Kidney tubule cell (primary cell): Measurements from ENCODE around the gene BGN.
A peak's percentile ranks its signal among the peaks of the same experiment; 100 is the strongest.

ENCODE experiments used
- DNase-seq: peaks from one replicate; pipeline ENCODE4 v3.0.0-alpha.2; 2018; ENCODE audit warnings: low spot score

Gene BGN

DNA sequence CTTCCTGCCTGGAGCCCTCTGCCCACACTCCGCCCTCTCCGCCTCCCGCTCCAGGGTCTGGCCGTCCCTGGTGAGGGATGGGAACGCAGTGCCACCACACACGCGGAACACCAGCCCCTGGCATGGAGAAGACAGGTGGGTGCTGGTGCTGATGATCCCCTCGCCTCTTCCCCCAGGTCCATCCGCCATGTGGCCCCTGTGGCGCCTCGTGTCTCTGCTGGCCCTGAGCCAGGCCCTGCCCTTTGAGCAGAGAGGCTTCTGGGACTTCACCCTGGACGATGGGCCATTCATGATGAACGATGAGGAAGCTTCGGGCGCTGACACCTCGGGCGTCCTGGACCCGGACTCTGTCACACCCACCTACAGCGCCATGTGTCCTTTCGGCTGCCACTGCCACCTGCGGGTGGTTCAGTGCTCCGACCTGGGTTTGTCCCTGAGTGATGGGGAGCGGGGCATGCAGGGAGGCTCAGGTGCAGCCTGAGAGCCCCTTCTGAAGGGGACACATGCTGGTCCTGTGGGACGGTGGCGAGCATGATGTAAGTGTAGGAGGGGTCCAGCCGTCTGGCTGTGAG is 9.8 kb downstream of the BGN start:
- DNase-seq: no peak

DNA sequence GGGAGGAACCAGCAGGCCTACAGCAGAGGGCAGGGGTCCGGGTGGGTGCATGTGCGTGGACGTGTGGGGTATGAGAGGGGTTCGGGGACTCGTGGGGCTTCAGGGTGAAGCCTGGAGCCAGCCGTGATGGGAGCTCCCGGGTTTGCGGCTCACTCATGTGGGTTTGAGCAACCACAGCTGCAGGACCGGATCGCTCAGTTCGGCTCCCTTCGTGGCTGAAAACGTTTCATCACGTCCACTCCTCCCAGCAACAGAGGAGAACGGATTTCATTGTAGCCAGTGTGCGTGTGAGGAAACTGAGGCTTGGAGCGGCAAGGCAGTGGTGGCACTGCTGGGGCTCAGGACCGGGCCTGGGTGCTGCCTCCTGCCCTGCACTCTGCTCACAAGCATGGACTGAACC is 10.6 kb downstream of the BGN start:
- no peak for DNase-seq

DNA sequence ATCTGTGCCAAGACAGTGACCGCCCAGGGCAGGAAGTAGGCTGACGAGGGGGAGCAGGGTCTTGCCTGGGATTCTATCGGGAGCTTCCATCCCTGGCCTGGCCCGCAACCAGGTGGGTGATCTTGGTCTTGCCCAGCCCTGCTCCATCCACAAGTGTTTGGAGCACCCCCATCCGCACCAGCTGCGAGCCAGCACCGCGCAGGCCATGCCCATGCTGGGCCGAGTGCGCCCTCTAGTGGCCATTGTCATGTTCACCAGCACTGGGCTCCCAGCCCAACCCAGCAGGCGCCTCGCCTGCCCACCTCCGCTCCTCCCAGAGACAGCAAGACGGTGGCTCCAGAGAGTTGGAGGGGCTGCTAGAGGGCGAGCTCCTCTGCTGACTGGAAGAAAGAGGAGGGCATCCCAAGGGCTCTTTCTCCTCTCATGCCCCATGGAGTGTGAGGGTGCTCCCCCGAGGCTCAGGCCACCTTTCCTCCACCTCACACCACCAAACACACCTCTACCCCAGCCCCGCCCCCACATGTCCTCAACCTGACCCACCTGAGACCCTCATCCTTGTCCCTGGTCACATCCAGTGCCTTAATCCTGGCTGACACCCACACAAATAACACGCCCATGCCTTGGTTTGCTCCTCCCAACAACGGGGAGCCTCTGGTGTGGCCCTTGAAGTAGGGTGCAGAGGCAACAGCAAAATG is 12.9 kb downstream of the BGN start:
- peak; percentile 63 for DNase-seq

DNA sequence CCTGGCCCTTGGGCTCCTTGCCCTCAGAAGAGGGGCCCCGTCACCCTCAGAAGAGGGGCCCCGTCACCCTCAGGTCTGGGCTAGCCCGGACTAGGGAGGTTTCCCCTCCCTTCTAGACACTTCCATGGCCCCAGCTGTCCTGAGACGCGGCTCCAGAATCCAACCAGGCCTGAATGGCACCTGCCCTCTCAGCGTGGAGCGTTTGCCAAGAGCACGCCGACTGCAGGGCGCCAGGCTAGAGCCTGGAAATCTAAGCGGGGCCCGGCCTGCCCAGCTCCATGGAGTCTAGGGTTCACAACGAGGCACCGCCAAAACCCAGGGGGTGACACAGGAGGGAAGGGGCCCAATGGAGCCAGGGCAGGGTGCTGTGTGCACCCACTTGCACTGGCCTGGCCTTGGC is 14.8 kb downstream of the BGN start:
- DNase-seq: no peak

DNA sequence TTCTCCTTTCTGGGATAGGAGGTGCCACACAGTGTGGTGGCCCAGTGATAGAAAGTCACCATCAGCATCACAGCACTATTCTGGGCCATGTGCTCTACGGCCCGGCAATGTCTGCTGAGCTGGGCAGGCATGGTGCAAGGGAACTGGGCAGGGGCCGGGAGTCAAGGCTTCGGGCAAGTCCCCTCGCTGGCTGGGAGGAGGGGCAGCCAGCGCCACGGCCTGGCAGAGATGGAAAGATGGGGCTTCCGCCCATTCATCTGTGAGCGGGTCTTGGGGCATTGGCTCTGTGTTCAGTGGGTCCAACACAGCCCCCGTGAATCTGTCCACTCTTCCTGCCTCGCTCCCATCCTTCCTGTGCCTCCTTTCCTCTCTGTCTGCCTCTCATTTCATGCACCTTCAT is 15.6 kb downstream of the BGN start:
- no peak for DNase-seq

DNA sequence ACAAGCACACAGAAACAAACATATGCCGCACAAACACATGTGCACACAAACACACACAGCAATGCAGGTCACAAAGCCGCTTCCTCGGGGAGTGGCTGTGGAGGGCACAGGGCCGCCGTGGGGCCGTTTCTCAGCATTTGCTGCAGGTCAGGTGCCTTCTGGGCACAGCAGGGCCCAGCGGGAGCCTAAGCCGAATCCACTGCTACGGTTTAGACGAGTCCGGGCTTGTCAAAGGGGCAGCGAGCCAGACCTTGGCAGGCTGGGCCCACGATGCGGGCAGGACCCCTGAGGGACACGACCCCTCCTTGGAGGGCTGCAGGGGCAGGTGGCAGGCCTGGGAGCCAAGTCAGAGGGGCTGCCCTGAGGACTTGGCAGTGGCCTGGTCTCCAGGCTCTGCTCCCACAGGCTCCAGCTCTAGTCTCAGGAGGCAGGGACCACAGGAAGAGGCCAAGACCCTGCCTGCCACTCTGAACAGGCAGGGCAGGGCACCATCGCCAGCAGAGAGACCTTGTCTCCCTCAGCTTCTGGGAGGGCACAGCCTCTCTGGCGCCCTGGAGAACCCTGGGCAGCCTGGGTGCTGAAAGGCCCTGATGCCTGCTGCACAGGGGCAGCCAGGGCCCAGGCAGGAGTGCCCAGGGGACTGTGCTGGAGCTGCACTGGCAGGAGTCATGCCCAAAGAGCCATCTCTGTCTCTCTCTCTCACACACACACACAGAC is 17.2 kb downstream of the BGN start:
- no peak for DNase-seq

DNA sequence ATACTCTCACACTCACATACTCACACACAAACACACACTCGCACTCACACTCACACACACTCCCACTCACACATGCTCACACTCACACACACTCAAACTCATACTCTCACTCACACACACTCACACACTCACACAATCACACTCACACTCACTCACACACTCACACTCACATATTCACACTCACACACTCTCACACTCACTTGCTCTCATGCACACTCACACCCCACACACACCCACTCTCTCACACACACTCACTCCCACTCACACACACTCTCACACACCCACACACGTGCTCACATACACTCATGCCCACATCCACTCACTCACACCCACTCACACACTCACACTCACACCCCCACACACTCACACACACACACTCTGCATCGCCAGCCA is 17.7 kb downstream of the BGN start:
- DNase-seq: no peak

DNA sequence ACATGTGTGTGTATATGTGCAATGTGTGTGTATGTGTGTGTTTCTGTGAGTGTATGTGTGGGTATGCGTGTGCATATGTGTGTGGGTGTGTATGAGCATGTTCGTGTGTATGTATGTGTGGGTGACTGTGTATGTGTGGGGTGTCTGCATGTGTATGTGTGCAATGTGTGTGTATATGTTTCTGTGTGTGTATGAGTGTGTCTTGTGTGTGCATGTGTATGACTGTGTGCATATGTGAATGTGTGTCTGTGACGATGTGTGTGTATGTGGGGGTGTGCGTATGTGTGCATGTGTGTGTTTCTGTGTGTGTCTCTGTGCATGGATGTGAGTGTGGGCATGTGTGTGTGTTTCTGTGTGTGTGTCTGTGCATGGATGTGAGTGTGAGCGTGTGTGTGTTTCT is 18.5 kb downstream of the BGN start:
- no peak for DNase-seq

DNA sequence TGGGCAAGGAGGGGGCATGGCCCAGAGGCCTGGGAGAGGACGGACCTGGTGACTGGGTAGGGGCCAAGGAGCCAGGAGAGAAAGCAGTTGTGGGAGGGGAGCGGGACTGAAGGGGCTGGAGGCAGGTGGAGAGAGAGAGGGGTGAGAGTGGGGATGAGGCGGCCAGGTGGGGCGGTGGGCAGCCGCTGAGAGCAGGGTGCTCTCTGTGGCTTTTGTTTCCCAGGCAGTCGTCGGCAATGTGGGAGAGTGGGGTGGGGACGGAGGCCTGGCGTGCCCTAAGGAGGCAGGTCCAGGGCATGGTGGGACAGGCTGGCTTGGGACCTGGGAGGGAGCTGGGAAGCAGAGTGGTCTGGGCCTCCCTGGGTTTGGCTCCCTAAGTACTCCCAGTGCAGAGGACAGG is 19.5 kb downstream of the BGN start:
- no peak for DNase-seq

DNA sequence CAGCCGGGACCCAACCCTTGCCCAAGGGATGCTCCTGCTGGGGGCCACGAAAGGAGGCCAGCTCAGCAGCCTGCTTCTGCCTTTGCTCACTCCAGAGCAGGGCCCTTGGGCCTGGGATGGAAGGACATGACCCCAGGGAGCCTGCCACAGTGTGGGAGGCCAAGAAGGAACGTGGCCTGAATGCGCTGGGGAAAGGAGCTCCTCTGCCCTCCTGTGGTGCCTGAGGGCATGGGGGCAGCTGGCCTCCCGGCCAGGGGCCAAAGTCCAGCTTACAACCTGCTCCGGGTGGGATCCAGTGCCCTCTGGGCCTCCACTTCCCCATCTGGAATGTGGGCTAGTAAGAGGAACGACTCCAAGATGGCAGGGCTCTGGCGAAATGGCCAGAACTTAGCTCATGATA is 20.7 kb downstream of the BGN start:
- DNase-seq: no peak

DNA sequence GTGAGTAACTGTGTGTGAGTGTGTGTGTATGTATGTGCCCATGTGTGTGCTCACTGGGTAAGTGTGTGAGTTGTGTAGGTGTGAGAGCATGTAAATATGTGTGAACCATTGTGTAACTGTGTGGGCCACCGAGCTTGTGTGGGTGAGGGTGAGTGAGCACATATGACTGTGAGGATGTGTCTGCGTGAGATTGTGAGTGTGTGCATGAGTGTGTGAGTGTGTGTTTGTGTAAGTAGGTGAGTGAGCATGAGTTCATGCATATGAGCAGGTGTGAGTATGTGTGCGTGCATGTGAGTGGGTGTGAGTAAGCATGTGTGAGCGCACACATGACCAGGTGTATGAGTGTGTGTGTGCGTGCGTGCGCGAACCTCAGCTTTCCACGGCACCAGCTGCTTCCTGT is 21.3 kb downstream of the BGN start:
- no peak for DNase-seq

DNA sequence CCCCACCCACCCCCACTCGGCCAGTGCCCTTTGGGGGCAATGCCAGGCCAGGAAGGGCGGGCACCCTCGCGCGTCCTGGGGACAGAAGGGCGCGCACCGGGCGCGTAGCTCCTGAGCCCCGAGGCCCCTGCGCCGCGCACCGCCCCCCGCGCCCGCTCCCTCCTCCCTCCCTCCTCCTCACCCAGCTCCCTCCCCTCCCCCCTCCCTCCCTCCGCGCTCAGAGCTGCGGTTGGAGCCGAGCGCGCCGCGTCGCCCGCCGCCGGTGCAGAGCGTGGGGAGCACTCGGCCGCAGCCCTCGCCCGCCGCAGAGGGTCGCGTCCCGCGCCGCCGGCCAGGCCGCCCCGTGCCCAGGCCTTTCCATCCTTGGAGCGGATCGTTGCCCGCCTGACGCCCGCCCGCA is 22.6 kb downstream of the BGN start, which contains the start of gene ATP2B3:
TSS of gene ATP2B3 (plus strand) at position 220 of the 400 bp plus-strand sequence. CDS start 18,606 bp downstream, outside the sequence.
- no peak for DNase-seq

DNA sequence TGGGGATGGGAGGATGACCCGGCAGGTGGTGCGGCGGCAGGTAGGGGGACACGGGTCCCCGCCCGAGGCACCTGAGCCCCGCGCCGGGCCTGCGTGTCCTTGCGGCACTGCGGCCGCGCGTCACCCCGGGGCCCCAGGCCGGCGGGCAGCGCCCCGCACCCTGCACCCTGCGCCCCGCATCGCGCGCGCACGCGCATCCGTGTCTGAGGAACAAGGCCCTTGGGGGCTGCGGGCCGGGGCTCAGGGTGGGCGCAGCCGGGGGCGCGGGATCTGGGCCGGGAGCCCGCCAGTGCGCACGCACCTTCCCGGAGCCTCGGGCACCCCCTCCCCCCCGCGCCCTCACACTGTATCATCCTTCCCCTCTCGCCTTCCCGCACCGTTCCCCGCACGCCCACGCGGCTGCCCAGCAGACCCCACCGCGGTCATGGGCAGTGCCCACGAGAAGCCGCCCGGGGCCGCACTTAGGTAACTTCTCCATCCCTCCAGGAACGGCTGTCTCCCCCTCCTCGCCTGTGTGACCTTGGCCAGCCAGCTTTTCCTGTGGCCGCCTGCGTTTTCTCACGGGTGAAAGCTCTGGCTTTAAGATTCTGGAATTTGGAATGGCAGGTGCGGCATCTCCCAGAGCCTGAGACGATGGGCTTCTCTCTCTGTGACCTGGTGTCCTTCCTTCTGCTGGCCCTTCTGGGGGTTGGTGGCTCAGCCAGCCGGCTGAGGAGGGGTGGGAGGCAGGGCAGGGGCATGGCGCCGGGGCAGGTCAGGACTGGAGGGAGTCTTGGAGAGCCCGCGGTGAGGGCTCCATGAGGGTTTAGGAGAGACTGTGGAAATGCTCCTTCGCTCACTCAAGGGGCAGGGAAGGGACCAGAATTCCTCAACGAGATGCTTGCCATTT is 23.4 kb downstream of the BGN start:
- no peak for DNase-seq

DNA sequence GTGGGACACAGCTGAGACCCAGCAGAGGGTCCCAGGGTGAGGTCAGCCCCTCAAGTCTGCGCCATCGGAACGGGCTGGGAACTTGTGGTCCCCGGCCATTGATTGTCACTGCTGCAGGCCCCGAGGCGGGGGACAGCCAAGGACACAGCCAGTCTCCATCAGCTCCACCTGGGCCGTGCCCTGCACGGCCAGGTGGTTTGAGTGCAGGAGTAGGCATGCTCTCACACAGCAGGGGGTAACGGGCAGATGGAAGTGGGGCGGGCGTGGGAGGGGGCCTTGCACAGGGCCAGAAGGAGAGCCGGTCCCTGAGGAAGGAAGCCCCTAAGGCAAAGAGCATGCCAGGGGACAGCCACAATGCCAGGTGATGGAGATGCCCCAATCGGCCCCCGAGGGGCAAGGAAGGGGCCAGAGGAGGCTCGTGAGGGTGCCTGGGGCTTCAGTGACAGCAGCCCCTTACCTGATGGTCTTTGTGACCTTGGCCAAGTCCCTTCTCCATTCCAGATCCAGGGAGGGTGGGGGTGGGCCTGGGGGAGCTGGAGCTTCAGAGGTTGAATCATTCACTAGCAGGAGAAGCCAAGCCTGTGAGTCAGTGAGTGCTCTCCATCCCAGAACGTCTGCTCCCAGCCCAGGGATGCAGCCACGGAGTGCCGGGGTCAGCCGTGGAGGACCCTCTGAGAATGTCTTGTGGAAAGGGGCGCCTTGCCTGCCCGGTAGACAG is 24.9 kb downstream of the BGN start:
- DNase-seq: peak; percentile 34

DNA sequence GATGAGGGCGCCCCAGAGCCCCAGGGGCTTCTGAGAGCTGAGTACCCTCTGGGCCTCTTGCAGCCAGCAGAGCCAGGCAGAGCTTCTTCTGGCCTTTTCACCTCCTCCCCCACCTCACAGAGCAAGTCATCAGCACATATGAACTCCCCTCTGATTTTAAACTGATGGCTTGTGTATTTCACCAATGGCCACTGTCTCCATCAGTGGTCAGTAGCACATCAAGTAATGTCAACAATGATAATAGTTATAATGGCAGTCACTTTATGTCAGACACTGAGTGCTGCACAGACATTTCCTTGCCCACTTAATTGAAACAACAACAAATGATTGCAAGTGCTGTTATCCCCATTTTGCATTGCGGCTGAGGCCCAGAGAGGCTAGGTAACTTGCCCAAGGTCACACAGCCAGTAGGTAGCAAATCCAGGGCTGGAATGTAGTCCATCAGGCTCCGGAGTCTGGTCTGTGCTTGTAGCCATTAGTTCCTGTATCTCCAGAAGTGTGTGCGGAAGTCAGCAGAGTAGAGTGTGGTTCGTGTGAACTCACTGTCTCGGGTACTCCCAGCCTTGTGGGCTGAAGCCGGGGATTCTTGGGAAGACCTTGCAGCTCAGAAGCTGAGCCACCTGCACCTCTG is 25.6 kb downstream of the BGN start:
- DNase-seq: no peak

DNA sequence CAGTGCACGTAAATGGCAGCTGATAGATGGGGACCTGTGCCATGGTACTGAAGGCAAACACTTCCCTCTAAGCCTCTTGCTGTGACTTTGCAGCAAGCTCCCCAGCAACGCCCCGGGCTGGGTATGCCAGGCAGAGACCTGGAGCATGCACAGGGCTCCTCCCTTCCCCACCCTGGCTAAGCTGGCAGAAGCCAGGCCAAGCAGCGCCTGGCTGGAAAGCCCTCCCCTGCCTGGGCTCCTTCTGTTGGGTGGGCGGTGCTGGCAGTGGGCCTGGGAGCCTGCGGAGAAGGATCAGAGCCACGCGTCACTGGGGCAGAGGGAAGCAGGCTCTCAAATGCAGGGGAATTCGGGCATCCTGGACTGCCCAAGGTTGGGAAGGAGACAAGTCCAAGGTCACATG is 26.3 kb downstream of the BGN start:
- no peak for DNase-seq

DNA sequence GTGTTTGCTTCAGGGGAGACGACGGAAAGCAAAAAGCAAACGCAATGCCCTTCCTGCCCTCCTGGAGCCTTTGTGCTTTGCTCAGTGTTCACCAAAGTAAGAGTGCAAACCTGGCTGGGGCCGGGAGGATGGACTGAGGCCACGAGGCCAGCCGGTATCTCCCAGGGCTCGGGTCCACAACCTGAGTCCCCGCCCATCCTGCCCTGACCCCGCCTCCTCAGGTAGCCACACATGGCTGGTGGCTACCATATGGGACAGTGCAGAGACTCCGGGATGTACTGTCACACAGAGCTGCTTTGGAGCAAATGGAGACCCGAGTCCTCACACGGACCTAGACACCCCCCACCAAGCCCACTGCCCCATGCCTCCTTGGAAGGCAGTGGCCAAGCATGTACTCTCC is 27.5 kb downstream of the BGN start:
- no peak for DNase-seq

DNA sequence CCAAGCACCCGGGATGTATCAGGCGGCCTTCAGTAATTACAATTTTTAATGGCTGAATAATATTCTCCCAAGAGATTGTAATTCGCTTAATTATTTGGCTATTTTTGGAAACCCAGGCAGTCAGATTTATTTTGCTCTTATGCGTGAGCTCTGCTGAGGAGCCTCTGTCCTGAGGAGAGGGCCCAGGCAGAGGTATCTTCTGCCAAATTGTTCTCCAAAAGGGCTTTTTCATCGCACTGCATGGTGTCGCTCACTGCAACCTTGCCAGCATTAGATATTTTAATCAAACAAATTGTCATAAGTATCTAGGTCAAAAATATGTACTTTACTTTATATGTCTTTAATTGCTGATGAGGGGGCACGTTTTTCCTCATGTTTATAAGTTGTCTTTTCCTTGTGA is 28.5 kb downstream of the BGN start:
- DNase-seq: no peak

DNA sequence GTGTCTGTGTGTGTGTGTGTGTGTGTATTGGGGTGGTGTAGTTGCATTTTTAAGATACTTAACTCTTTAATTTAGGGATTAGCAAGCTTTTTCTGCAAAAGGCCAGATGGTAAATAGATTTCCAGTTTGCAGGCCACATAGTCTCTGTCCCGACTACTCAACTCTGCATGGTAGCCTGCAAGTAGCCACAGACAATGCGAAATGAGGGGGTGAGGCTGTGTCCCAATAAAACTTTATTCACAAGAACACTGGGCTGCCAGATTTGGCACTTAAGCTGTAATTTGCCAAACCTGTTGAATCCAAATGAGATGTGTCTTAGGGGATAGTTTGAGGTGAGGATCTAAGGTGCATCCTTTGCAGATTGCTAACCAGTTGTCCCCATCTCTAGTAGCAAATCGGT is 29.5 kb downstream of the BGN start:
- no peak for DNase-seq

DNA sequence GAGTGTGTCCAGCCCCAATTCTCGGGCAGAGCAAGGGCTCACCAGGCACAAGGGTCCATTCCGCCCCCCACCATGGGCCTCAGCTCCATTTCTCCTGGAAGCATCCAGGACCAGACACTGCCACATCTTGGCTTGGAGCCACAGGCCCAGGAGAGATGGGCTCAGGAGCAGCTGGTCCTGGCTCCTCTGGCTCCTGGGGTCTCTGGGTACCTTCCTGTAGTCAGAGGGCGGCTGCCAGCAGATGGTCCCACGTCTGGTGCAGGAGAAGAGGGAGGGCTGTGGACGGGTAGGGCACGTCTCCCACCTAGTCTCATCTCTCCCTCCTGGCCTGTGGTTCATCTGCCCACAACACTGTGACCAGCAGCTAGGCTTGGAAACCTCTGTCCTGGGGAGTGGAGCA is 30.7 kb downstream of the BGN start:
- no peak for DNase-seq

DNA sequence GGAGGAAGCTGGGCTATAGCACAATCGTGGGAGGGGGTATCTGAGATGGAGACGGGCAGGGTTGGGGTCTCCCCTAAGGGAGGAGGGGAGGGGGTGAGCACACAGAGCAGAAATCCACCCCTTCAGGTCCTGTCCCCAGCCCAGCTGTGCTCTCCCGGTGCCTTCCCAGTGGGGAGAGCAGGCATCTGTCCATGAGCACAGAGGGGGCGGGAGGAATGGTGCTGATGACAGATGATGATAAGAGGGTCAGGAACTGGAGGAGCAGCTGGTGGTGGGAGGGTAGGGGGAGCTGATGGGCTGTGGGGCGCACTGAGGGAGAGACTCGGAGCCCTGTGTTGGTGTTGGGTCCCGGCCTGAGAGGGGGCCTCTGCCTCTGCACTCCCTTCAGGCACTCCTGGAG is 31.3 kb downstream of the BGN start:
- no peak for DNase-seq
